Measurements from ENCODE around the gene GOLPH3L.

DNA sequence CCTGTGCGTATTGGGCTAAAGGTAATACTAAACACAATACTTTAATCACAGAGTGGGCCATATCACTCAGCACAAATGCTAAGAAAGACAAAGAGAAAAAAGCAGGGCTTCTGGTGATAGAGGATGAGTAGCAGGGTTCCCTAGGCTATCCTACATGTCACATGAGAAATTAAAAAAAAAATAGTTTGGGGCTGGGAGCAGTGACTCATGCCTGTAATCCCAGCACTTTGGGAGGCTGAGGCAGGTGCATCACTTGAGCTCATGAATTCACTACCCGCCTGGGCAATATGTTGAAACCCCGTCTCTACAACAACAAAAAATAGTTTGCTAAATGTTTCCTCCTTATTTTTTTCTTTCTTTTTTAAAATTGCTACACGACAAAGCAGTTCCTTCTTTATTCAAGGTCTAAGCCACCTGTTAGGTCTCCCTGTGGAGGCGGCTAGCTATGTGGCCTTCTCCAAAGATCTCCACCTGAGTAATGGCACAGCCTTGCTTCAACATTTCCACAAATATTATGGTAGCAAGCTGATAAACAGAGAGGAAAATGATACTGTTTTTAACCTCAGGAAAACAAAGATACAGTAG is 69.0 kb downstream of the GOLPH3L start:
- TF ChIP-seq POLR2AphosphoS5 (IDR thresholded peaks at IDR 0.05; ENCODE audit: low read depth, low read length): no peak
- TF ChIP-seq, protein P1, sequence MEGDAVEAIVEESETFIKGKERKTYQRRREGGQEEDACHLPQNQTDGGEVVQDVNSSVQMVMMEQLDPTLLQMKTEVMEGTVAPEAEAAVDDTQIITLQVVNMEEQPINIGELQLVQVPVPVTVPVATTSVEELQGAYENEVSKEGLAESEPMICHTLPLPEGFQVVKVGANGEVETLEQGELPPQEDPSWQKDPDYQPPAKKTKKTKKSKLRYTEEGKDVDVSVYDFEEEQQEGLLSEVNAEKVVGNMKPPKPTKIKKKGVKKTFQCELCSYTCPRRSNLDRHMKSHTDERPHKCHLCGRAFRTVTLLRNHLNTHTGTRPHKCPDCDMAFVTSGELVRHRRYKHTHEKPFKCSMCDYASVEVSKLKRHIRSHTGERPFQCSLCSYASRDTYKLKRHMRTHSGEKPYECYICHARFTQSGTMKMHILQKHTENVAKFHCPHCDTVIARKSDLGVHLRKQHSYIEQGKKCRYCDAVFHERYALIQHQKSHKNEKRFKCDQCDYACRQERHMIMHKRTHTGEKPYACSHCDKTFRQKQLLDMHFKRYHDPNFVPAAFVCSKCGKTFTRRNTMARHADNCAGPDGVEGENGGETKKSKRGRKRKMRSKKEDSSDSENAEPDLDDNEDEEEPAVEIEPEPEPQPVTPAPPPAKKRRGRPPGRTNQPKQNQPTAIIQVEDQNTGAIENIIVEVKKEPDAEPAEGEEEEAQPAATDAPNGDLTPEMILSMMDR (IDR thresholded peaks at IDR 0.05): no peak
- no peak for TF ChIP-seq TCF7L2 (IDR thresholded peaks at IDR 0.05; ENCODE audit: low read depth, low read length)
- TF ChIP-seq SIN3A (IDR thresholded peaks at IDR 0.05; ENCODE audit: borderline replicate concordance, insufficient read depth, low read depth, low read length): no peak

Data from Panc1 (cell line).